ENCODE results near the gene MLH3.

Gene MLH3

GRCh38 chr14:75025876-75026275 lies 25.4 kb downstream of the MLH3 start:
- no peak overlapping the region for H3K4me2 ChIP-seq (ENCODE audit: low read depth, low read length, poor library complexity, severe bottlenecking)
- H3F3A ChIP-seq (ENCODE audit: low read depth), result no peaks in the 10 kb centered on the region
- no peaks in the 10 kb centered on the region for H3K36me3 ChIP-seq (ENCODE audit: insufficient read depth, low read length)
- H3K9me3 ChIP-seq (ENCODE audit: insufficient read depth, low read depth, low read length), result no peaks in the 10 kb centered on the region
- H4K20me1 ChIP-seq (ENCODE audit: insufficient read depth, low read length, poor library complexity, severe bottlenecking), result no peaks in the 10 kb centered on the region
- H3K27me3 ChIP-seq (ENCODE audit: insufficient read depth, low read length, poor library complexity, severe bottlenecking), result no peaks in the 10 kb centered on the region
- no peaks in the 10 kb centered on the region for H3K9me2 ChIP-seq (replicated peaks; ENCODE audit: low read depth, low read length)
- no peaks in the 10 kb centered on the region for H3K79me2 ChIP-seq (ENCODE audit: insufficient read depth, low read length)
- H2AFZ ChIP-seq (ENCODE audit: low read length), result no peak overlapping the region
- H3K4me3 ChIP-seq (ENCODE audit: low read length, poor library complexity, severe bottlenecking), result no peak overlapping the region
- no peaks in the 10 kb centered on the region for H3K4me1 ChIP-seq (ENCODE audit: insufficient read depth, low read length, poor library complexity, severe bottlenecking)
- no peak overlapping the region for H3K9ac ChIP-seq (ENCODE audit: low read depth, low read length, poor library complexity, severe bottlenecking)
- no peak for TF ChIP-seq CTCF (conservative IDR thresholded peaks at IDR 0.05; ENCODE audit: low read length)

- H3K79me2 ChIP-seq (ENCODE audit: insufficient read depth, low read length), result no peaks in the 10 kb centered on the region
- no peaks in the 10 kb centered on the region for H3K27me3 ChIP-seq (ENCODE audit: insufficient read depth, low read length, poor library complexity, severe bottlenecking)
- no peak overlapping the region for H3K4me3 ChIP-seq (ENCODE audit: low read length, poor library complexity, severe bottlenecking)
- no peaks in the 10 kb centered on the region for H3K9me3 ChIP-seq (ENCODE audit: insufficient read depth, low read depth, low read length)
- no peaks in the 10 kb centered on the region for H3F3A ChIP-seq (ENCODE audit: low read depth)
- H3K9ac ChIP-seq (ENCODE audit: low read depth, low read length, poor library complexity, severe bottlenecking), result no peak overlapping the region
- H3K4me2 ChIP-seq (ENCODE audit: low read depth, low read length, poor library complexity, severe bottlenecking), result no peak overlapping the region
- no peaks in the 10 kb centered on the region for H3K4me1 ChIP-seq (ENCODE audit: insufficient read depth, low read length, poor library complexity, severe bottlenecking)
- H4K20me1 ChIP-seq (ENCODE audit: insufficient read depth, low read length, poor library complexity, severe bottlenecking), result no peaks in the 10 kb centered on the region
- H3K36me3 ChIP-seq (ENCODE audit: insufficient read depth, low read length), result no peaks in the 10 kb centered on the region
- no peak overlapping the region for H2AFZ ChIP-seq (ENCODE audit: low read length)
- TF ChIP-seq CTCF (conservative IDR thresholded peaks at IDR 0.05; ENCODE audit: low read length) (no peak), EZH2phosphoT487 (IDR thresholded peaks at IDR 0.05; ENCODE audit: borderline replicate concordance) (no peak)
- no peaks in the 10 kb centered on the region for H3K9me2 ChIP-seq (replicated peaks; ENCODE audit: low read depth, low read length)
Observed at GRCh38 chr14:75025082-75025481, 26.2 kb downstream of the MLH3 start.

DNA sequence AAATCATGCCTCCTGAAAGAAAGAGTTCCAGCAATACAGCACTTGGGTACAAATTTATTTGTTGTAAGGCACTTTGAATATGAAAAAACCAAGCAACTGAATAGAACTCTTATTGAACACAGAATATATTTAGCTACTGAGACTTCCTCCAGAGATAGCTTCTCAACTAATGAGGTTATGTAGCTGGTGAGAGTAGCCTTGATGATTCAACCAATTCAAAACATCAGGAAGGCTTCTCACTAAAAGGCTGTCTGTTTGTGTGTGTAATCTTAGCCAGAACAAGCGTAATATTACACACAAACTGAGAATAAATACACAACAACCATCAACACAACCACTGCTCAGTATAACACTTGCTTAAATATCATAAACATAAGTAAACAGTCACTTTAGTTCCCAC lies 28.2 kb downstream of the MLH3 start:
- Histone ChIP-seq H3K9ac (ENCODE audit: low read depth, low read length, poor library complexity, severe bottlenecking) (no peak overlapping the region), H3K9me3 (ENCODE audit: insufficient read depth, low read depth, low read length) (no peaks in the 10 kb centered on the region), H4K20me1 (ENCODE audit: insufficient read depth, low read length, poor library complexity, severe bottlenecking) (no peaks in the 10 kb centered on the region), H3F3A (ENCODE audit: low read depth) (no peaks in the 10 kb centered on the region), H3K4me3 (ENCODE audit: low read length, poor library complexity, severe bottlenecking) (no peak overlapping the region), H3K4me1 (ENCODE audit: insufficient read depth, low read length, poor library complexity, severe bottlenecking) (no peaks in the 10 kb centered on the region), H3K36me3 (ENCODE audit: insufficient read depth, low read length) (peaks cover 7% of the 10 kb centered on the region; the same call in 1 of the 2 replicates), H3K27me3 (ENCODE audit: insufficient read depth, low read length, poor library complexity, severe bottlenecking) (no peaks in the 10 kb centered on the region), H2AFZ (ENCODE audit: low read length) (no peak overlapping the region), H3K79me2 (ENCODE audit: insufficient read depth, low read length) (no peaks in the 10 kb centered on the region), H3K4me2 (ENCODE audit: low read depth, low read length, poor library complexity, severe bottlenecking) (no peak overlapping the region), H3K9me2 (replicated peaks; ENCODE audit: low read depth, low read length) (no peaks in the 10 kb centered on the region)
- no peak for TF ChIP-seq CTCF (conservative IDR thresholded peaks at IDR 0.05; ENCODE audit: low read length)
- no peak for TF ChIP-seq EZH2phosphoT487 (IDR thresholded peaks at IDR 0.05; ENCODE audit: borderline replicate concordance)

Measured in Loucy (cell line).